ENCODE measurements around the gene FKBP9.
"Not testable (repeated sequence)": the region's sequence is repeated elsewhere in the genome, so short reads cannot be mapped to it uniquely, and the experiment has no call there.

FKBP9 gene

DNA sequence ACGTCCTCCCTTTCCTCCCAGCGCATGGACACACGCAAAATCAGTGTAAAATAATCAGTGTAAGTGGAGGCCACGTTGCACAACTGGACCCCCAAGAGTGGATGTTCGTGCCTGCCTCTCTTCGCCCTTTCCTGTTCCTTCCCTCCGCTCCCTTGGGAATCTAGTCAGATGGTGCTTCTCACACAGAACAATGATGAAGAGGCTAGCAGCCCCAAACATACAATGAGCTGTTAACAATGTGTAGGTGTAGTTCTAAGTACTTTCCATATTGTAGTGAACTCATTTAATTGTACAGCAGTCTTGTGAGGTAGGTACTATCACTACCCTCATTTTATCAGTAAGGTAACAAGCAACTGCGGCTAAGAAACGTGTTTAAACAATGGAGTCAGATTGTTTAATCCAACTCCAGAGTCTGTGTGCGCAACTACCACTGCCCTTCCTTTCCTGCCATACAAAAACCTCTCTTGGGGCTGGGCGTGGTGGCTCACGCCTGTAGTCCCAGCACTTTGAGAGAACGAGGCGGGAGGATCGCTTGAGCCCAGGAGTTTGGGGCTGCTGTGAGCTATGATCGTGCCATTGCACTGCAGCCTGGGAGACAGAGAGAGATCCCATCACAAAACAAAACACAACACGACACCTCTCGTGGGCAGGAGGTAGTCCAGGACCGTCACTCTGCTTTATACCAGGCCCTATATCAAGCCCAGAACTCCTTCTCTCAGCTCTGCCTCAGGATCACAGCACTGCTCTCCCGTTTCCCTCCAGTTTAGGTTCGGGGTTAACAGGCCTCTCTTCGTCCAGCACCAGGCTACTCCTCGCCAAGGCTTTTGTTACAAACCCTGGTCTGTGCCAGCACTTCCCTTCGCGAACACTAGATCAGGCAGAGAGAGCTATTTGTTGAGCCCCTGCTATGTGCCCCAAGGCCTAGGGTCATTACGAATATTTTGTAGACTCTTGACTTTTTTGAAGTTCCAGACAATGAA is 1.1 kb downstream of the FKBP9 start:
- peak overlapping the region; percentile 78 for H3K27ac ChIP-seq
- TF ChIP-seq, protein P1, sequence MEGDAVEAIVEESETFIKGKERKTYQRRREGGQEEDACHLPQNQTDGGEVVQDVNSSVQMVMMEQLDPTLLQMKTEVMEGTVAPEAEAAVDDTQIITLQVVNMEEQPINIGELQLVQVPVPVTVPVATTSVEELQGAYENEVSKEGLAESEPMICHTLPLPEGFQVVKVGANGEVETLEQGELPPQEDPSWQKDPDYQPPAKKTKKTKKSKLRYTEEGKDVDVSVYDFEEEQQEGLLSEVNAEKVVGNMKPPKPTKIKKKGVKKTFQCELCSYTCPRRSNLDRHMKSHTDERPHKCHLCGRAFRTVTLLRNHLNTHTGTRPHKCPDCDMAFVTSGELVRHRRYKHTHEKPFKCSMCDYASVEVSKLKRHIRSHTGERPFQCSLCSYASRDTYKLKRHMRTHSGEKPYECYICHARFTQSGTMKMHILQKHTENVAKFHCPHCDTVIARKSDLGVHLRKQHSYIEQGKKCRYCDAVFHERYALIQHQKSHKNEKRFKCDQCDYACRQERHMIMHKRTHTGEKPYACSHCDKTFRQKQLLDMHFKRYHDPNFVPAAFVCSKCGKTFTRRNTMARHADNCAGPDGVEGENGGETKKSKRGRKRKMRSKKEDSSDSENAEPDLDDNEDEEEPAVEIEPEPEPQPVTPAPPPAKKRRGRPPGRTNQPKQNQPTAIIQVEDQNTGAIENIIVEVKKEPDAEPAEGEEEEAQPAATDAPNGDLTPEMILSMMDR (conservative IDR thresholded peaks at IDR 0.05) = no peak
- TF ChIP-seq ZFX (IDR thresholded peaks at IDR 0.05) = no peak

DNA sequence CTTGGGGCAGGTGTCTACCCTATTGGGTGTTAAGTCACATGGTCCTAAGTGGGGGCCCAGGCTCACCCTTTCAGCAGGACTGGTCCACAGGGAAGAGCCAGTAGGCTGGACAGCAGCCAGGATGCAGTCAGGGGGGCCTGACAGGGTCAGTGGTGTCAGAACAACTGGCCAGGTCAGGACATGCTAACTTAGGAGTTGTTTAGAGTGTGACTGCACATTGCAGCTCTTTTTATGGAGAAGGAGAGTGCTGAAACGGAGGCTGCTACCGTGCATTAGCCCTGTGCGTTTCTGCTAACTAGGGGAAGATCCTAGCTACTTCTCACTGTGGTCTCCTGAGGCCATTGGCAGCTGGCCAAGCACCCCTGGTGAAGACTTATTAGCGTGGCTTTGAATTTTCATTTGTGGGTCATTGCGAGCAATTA is 6.7 kb downstream of the FKBP9 start:
- H3K27ac ChIP-seq = not testable (repeated sequence)

DNA sequence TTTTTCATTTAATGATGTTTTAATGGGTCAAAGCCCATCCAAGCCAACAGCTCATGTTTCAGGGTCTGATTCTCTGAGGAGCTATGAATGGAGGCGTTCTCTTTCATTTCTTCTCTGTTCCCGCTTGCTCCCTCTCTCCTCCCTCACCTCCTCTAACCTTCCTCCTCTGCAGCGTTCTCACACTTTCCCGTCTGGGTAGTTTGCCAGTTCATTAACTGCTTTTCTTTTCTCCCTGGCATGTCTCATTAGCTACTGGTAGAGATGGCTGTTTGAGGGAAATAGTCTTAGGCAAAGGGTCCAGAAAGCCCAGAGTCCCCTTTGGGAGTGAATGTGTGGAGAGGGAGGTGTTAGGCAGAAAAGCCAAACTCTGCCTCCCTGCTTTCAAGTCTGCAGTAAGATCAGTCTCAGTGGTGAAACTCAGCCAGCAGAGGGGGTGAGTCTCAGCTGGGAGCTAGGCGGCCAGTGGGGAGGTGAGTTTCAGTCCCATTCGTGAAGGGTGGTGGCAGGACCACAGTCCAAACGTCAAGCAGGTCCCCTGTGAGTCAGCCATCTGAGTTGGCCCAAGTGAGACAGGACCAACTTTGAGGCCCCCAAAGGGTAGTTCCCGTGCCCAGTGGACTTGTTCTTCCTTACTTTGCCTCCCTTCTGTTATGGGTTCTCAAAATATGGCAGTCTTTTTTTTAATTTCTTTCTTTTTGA is 7.4 kb downstream of the FKBP9 start:
- not testable (repeated sequence) for H3K27ac ChIP-seq
- TF ChIP-seq, protein P1 (conservative IDR thresholded peaks at IDR 0.05) = peak; percentile 45

DNA sequence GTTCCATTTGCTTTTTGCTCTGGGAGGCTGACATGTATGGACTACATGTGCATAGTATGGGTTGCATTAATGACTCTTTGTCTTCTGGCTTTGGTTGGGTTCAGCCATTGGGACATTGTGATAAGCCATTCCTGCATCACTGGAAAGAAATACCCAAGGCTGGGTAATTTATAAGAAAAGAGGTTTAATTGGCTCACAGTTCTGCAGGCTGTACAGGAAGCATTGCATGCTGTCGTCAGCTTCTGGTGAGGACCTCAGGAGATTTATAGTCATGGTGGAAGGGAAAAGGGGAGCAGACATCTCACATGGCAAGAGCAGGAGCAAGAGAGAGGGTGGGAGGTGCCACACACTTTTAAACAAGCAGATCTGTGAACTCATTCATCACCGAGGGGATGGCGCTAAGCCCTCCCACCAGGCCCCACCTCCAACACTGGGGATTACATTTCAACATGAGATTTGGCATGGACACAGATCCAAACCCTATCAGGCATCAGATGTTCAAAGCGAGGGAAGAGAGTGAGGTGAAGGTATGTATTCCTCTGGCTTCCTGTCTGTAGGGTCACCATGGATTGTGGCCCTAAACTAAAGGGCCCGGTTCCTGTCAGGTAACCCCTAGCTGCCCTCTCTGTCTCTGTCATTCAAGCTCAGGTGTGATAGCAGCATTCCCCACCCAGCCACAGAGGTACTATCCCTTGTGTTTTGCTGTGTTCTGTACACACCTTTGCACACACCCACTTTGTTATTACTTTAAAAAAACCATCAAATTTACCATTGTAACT is 9.4 kb downstream of the FKBP9 start:
- not testable (repeated sequence) for H3K27ac ChIP-seq

DNA sequence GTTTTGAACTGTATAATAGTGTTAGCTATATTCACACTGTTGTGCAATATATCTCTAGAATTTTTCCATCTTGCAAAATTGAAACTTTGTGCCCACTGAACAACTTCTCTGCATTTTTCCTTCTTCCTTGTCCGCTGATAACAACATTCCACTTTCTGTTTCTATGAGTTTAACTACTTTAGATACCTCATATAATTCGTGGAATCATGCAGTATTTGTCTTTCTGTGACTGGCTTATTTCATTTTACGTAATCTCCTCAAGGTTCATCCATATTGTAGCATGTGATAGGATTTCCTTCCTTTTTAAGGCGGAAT is 10.0 kb downstream of the FKBP9 start:
- not testable (repeated sequence) for H3K27ac ChIP-seq

DNA sequence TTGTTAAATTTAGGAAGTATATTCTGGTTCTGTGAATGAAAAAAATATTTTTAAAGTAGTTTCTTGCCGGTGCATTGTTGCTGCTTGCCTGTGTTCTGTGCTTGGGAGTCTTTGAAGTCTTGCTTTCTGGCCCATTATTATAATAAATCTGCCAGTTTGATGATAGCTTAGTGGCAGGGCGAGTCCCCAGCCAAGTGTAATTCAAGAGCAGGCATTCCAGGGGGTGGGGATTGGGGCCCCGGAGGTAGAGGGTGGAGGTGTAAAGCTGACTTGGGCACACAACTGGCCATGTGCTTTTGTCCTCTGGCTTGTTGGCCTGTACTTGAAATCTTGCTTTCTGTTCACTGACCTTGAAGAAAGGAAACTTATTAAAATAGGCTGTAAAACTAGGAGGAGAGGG is 14.7 kb downstream of the FKBP9 start:
- H3K27ac ChIP-seq = not testable (repeated sequence)

DNA sequence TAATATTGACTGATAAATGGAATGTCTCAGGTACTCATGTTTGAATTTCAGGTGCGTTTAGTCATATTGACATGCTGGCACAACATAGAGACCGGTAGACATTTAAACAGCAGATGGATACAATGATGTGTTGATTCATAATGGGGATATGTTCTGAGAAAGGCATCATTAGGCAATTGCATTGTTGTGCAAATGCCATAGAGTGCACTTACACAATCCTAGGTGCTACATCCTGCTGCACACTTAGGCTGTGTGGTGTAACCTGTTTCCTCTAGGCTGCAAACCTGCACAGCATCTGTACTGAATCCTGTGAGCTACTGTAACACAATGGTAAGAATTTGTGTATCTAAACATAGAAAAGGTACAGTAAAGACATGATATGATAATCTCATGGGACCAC is 19.9 kb downstream of the FKBP9 start:
- not testable (repeated sequence) for H3K27ac ChIP-seq

DNA sequence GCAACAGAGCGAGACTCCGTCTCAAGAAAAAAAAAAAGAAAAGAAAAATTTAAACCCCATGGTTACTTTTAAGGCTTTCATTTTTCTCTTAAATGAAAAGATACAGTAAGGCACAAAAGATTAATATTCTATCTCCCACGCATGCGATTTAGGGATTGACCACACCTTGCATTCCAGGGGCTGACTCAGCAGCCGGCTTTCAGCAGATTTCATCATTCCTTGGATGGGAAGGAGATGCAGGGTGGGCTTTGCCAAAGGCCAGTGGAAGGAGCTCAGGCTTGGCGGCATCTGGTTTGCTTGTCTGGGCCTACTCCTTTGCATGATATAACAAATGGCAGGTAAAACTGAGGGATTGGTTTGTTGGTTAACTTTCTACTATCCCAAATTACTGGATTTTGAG is 22.0 kb downstream of the FKBP9 start:
- H3K27ac ChIP-seq = not testable (repeated sequence)

DNA sequence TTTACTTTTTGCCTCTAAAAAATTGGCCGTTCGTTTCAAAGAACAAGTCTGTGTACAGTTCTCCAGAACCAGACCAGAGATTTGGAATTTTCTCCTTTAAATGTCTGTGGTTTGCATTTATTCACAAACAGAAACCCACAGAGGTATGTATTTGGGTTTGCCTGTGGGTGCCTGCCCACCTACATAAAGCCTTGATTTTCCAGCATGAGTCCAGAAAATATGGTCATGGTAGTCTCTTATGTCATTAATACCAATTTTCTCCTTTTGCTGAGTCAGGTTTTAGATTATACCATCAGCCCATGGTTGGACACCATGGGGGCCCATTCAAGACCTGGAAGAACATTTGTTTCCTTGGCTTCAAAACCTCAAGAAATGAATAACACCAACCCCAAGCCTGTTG is 22.7 kb downstream of the FKBP9 start:
- H3K27ac ChIP-seq = not testable (repeated sequence)

DNA sequence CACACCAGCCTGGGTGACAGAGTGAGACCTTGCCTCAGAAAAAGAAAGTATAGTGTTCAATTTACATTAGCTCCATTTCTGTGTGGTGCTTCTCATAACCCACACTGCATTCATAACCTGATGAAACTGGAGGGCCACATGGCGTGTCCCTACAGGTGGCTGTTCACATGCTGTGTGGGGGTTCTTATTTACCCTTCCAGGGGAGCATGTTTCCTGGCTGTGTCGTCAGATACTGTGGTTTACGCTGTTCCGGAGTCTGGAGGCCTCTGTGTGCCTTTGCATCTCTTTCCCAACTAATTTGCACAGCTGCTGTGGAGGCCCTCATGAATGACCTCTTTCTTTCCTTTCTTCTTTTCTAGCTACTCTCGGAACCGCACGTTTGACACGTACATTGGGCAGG is 30.9 kb downstream of the FKBP9 start:
- not testable (repeated sequence) for H3K27ac ChIP-seq

DNA sequence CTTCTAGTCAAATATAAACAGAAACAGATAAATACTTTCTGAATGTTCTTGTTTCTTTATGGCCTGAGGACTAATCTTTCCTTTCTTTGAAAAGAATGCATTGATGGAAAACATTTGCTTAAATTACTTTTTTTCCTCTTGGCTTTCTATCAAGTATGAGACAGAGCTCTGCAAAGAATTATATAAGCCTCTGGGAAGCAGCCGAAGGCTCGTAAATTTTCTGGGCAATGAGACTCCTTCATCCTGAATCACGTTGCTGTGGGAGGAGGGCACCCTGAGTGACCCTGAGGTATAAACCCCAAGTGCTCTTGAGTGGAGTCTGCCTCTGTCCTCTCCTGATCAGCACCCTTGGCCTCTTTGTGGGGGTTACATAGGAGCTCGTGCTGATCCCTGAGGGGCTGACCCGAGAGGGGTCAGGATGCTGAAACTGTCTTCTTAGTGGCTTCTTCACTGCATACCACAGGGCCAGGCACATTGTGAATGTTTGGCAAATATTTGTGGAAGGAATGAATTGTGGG is 33.9 kb downstream of the FKBP9 start:
- H3K27ac ChIP-seq = not testable (repeated sequence)

DNA sequence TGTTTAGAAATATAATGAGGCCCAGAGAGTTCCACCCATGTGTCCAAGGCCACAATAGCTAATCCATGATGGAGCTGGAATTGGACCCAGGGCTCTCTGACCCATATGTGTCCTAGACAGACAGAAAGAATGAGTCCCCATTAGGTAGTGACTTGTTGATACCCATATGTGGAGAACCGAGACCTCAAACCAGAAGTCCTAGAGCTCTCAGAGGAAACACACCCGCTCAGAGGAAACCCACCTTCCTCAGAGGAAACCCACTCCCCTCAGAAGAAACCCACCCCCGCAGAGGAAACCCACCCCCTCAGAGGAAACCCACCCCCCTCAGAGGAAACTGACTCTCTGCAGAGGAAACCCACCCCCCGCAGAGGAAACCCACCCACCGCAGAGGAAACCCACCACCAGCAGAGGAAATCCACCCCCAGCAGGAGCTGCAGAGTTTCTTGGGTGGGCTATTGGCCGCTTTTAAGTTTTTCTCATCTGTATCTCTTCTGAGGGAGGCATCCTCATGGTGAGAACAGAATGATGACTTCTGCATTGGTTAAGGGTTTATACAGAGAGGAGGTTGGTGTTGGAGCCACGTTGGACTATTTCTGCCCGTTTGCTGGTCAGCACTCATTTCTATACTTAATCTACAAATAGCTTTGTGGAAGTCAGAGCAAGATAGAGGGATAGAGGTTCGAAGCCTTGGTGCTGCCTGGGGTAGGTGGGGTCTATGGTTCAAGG is 34.9 kb downstream of the FKBP9 start:
- H3K27ac ChIP-seq = not testable (repeated sequence)

DNA sequence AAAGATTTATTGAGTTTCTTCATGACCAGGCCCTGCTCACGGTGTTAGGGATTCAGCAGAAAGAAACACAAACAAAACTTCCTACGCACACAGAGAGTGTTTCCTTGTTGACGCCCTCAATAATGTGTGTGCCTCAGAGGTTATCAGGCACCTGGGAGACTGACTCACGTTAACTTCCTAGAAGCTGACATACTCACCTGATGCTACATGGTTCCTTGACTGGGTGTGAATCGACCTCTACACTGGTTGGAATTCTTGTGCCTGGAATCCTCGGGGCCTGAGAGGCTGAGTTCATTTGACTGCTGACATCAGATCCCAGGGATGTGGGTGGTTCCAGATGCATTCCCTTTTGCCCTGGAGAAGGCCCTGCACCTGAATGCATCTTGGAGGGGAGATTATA is 35.5 kb downstream of the FKBP9 start:
- H3K27ac ChIP-seq = not testable (repeated sequence)

DNA sequence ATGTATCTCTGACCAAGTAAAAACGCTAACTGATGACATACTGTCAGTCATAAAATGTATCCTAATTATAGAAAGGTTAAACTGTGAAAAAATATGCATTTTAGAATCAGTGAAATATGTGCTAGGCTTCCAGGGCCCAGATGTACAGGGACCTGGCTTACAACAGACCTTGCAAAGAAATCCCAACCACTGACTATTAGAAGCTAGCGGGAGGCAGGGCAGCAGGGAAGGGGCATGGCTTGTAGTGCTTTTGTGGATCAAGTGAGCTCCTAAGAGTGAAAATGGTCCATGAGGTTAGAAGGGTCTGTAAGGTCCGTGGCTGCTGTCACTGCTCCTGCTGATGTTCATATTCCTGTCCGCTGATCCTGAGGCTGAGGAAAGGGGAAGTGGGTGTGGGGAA is 40.7 kb downstream of the FKBP9 start:
- not testable (repeated sequence) for H3K27ac ChIP-seq

DNA sequence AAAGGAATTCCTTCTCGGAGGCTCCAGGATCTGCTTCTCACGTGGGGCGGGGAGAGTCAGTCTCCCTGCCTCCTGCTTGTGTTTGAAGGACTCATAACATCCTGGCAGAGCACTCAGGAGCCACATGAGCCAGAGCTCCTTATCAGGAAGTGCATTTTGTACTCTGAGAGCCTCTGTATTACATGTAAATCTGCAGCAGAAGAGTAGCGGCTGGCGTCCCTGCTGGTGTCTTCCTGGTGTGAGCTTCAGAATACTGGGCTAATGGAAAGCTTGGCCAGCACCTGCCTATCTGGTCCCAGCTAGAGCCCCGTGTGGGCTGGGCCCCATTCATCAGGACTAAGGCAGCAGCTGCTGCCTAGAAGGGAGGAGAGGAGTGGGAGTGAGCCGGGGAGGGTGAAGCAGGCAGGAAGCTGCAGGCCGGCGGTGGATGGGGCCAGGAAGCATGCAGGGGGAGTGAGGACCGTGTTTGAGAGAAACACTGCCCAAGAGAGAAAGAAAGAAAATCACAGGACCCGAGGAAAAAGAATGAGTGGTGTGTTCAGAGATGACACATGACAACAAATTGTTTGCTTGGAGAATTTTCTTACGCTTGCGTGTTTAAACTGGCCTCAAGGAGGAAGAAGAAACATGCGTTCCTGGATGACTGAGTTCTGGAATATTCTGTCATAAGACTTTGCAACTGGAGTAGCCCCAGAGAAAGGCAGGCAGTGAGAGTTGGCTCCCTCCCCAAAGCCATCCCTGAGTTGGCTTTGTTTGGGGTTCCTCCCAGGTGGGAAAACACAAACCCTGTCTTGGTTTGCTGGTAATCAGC is 41.3 kb downstream of the FKBP9 start:
- peak overlapping the region; percentile 56 for H3K27ac ChIP-seq

DNA sequence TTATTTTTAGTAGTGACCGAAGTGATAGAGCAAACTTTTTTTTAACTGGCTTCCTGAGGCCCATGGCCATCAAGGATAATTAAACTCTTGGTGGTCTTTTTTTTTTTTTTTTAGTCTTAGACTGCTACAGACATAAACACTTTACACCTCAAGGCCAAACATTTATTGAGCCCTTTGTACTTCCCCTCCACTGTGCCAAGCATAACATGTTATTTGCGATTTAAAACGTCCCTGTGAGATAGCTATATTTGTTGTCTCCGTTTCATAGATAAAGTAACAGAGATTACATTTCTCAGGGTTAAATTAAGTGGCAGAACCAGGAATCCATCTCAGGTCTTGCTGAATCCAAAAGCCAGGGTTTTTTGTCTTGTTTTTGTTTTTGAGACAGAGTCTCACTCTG is 42.1 kb downstream of the FKBP9 start:
- H3K27ac ChIP-seq = not testable (repeated sequence)

DNA sequence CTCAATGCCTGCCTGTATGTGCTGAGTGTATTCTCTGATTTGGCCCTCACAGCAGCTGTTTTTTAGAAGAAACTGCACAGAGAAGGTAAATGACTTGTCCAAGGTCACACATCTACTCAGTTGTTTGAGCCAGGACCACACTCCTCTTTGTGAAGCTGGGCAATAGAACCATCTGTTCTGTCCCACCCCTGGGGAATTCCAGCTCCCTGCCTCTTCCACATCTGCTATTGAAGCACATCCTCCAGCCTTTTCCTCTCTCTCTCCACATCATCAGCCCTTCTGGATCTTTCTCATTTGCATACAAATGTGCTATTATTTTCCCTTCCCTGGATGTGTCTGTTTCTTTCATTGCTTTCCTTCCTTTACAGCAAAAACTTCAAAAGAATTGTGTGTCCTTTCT is 45.9 kb downstream of the FKBP9 start:
- not testable (repeated sequence) for H3K27ac ChIP-seq

All from C4-2B (cell line).